ENCODE results near the gene PTPRR.

Gene PTPRR

GRCh38 chr12:70646850-70647249 lies 273.7 kb downstream of the PTPRR start:
- Histone ChIP-seq H3K9me3 (ENCODE audit: control insufficient read depth, low read length) (no peaks in the 10 kb centered on the region), H3K4me3 (ENCODE audit: low read depth, low read length) (no peak overlapping the region), H3K36me3 (ENCODE audit: control insufficient read depth, insufficient read depth, low read length) (no peaks in the 10 kb centered on the region), H3K4me1 (peaks cover 3% of the 10 kb centered on the region), H3K27me3 (ENCODE audit: control insufficient read depth, insufficient read depth, low read length) (no peaks in the 10 kb centered on the region), H3K27ac (no peak overlapping the region), H2AFZ (no peak overlapping the region), H3K79me2 (no peaks in the 10 kb centered on the region), H3K9ac (no peak overlapping the region), H3K4me2 (ENCODE audit: low read length) (no peak overlapping the region)
- no peak for TF ChIP-seq CTCF (IDR thresholded peaks at IDR 0.05)

- no peak overlapping the region for H3K4me3 ChIP-seq (ENCODE audit: low read depth, low read length)
- H3K79me2 ChIP-seq = no peaks in the 10 kb centered on the region
- no peak overlapping the region for H3K9ac ChIP-seq
- no peaks in the 10 kb centered on the region for H3K27me3 ChIP-seq (ENCODE audit: control insufficient read depth, insufficient read depth, low read length)
- peaks cover 3% of the 10 kb centered on the region for H3K4me1 ChIP-seq
- no peaks in the 10 kb centered on the region for H3K9me3 ChIP-seq (ENCODE audit: control insufficient read depth, low read length)
- H3K36me3 ChIP-seq (ENCODE audit: control insufficient read depth, insufficient read depth, low read length) = no peaks in the 10 kb centered on the region
- H3K4me2 ChIP-seq (ENCODE audit: low read length) = no peak overlapping the region
- H3K27ac ChIP-seq = no peak overlapping the region
- no peak overlapping the region for H2AFZ ChIP-seq
- TF ChIP-seq CTCF (IDR thresholded peaks at IDR 0.05) = no peak
Measured at GRCh38 chr12:70645494-70646317, 274.8 kb downstream of the PTPRR start.

- Histone ChIP-seq H3K27ac (no peak overlapping the region), H3K79me2 (no peaks in the 10 kb centered on the region)
Measured at GRCh38 chr12:70644861-70645260, 275.7 kb downstream of the PTPRR start.

GRCh38 chr12:70643939-70644338 lies 276.6 kb downstream of the PTPRR start:
- H3K27me3 ChIP-seq (ENCODE audit: control insufficient read depth, insufficient read depth, low read length) = no peaks in the 10 kb centered on the region
- no peak overlapping the region for H3K9ac ChIP-seq
- no peak for TF ChIP-seq CTCF (IDR thresholded peaks at IDR 0.05)
- H3K4me3 ChIP-seq (ENCODE audit: low read depth, low read length) = no peak overlapping the region
- no peaks in the 10 kb centered on the region for H3K36me3 ChIP-seq (ENCODE audit: control insufficient read depth, insufficient read depth, low read length)
- no peaks in the 10 kb centered on the region for H3K79me2 ChIP-seq
- peaks cover 3% of the 10 kb centered on the region for H3K4me1 ChIP-seq
- no peak overlapping the region for H3K4me2 ChIP-seq (ENCODE audit: low read length)
- no peak overlapping the region for H3K27ac ChIP-seq
- no peak overlapping the region for H2AFZ ChIP-seq
- no peaks in the 10 kb centered on the region for H3K9me3 ChIP-seq (ENCODE audit: control insufficient read depth, low read length)

More at GRCh38 chr12:70644861-70645260, 275.7 kb downstream of the PTPRR start:
- H3K4me2 ChIP-seq (ENCODE audit: low read length) = no peak overlapping the region
- H3K36me3 ChIP-seq (ENCODE audit: control insufficient read depth, insufficient read depth, low read length) = no peaks in the 10 kb centered on the region
- no peak overlapping the region for H3K4me3 ChIP-seq (ENCODE audit: low read depth, low read length)
- H3K27me3 ChIP-seq (ENCODE audit: control insufficient read depth, insufficient read depth, low read length) = no peaks in the 10 kb centered on the region
- peaks cover 3% of the 10 kb centered on the region for H3K4me1 ChIP-seq
- no peak overlapping the region for H3K9ac ChIP-seq
- TF ChIP-seq CTCF (IDR thresholded peaks at IDR 0.05) = no peak
- no peak overlapping the region for H2AFZ ChIP-seq
- H3K9me3 ChIP-seq (ENCODE audit: control insufficient read depth, low read length) = no peaks in the 10 kb centered on the region

- no peak overlapping the region for H3K9ac ChIP-seq
- H2AFZ ChIP-seq = no peak overlapping the region
- no peaks in the 10 kb centered on the region for H3K36me3 ChIP-seq (ENCODE audit: control insufficient read depth, insufficient read depth, low read length)
- TF ChIP-seq CTCF (IDR thresholded peaks at IDR 0.05) = no peak
- no peak overlapping the region for H3K4me3 ChIP-seq (ENCODE audit: low read depth, low read length)
- H3K4me1 ChIP-seq = peaks cover 3% of the 10 kb centered on the region
- no peaks in the 10 kb centered on the region for H3K27me3 ChIP-seq (ENCODE audit: control insufficient read depth, insufficient read depth, low read length)
- H3K4me2 ChIP-seq (ENCODE audit: low read length) = no peak overlapping the region
- H3K79me2 ChIP-seq = no peaks in the 10 kb centered on the region
- no peaks in the 10 kb centered on the region for H3K9me3 ChIP-seq (ENCODE audit: control insufficient read depth, low read length)
- H3K27ac ChIP-seq = no peak overlapping the region
Measured at GRCh38 chr12:70641691-70642090, 278.8 kb downstream of the PTPRR start.

Data from parathyroid adenoma (tissue), 2 donors.